Measurements from ENCODE around the gene ATF6B. TPM values are rescaled to one million over a fixed set of nuclear protein-coding genes. Genes with fewer than 3 reads are reported as not detected.

Gene ATF6B
- total and polyA plus RNA-seq, 2 experiments from 2014 or later = 37.9 to 43.7 TPM

DNA sequence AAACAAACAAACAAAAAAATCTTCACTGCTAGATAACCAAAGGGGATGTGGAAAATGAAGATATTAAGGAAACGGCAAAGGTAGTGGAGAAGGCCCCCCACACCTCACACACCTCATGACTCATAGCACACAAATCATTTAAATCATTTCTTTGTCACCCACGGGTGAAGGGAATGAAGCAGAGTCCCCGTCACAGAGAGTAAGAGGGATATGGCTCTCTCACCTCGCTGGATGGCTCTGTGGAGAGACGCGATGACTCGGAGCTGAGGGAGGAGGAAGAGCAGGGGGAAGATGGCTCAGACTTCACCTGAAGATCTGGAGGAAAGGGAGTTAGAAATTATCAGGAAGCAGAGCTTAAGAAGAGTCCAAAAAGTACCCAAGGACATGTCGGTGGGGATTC lies 1.2 kb downstream of the ATF6B start:
- Histone ChIP-seq H3K4me3 (peak overlapping the region; percentile 63), H3K4me1 (ENCODE audit: insufficient read depth) (peaks cover 16% of the 10 kb centered on the region), H3K4me2 (peak overlapping the region; percentile 92), H3K27ac (peak overlapping the region; percentile 95), H3K36me3 (replicated peaks; ENCODE audit: insufficient read depth, low read depth) (no peaks in the 10 kb centered on the region), H3K27me3 (no peaks in the 10 kb centered on the region), H3K9me3 (ENCODE audit: low read depth) (no peaks in the 10 kb centered on the region), H3K9me2 (replicated peaks; ENCODE audit: insufficient read depth) (no peaks in the 10 kb centered on the region), H3K79me2 (peaks cover 41% of the 10 kb centered on the region), H2AFZ (no peak overlapping the region), H4K20me1 (ENCODE audit: insufficient read depth, poor library complexity, severe bottlenecking) (no peaks in the 10 kb centered on the region)
- TF ChIP-seq, protein P1, sequence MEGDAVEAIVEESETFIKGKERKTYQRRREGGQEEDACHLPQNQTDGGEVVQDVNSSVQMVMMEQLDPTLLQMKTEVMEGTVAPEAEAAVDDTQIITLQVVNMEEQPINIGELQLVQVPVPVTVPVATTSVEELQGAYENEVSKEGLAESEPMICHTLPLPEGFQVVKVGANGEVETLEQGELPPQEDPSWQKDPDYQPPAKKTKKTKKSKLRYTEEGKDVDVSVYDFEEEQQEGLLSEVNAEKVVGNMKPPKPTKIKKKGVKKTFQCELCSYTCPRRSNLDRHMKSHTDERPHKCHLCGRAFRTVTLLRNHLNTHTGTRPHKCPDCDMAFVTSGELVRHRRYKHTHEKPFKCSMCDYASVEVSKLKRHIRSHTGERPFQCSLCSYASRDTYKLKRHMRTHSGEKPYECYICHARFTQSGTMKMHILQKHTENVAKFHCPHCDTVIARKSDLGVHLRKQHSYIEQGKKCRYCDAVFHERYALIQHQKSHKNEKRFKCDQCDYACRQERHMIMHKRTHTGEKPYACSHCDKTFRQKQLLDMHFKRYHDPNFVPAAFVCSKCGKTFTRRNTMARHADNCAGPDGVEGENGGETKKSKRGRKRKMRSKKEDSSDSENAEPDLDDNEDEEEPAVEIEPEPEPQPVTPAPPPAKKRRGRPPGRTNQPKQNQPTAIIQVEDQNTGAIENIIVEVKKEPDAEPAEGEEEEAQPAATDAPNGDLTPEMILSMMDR (IDR thresholded peaks at IDR 0.05; ENCODE audit: poor library complexity) = no peak
- TF ChIP-seq EZH2 (IDR thresholded peaks at IDR 0.05; ENCODE audit: borderline replicate concordance) (no peak), EZH2phosphoT487 (IDR thresholded peaks at IDR 0.05; ENCODE audit: low read depth, severe bottlenecking, unreplicated experiment) (no peak)
- no peak for DNase-seq (ENCODE audit: low spot score)
- WGBS (ENCODE audit: low lambda C conversion rate, missing lambda C conversion rate) = 56% methylated on average over 8 of the region's 8 CpGs

DNA sequence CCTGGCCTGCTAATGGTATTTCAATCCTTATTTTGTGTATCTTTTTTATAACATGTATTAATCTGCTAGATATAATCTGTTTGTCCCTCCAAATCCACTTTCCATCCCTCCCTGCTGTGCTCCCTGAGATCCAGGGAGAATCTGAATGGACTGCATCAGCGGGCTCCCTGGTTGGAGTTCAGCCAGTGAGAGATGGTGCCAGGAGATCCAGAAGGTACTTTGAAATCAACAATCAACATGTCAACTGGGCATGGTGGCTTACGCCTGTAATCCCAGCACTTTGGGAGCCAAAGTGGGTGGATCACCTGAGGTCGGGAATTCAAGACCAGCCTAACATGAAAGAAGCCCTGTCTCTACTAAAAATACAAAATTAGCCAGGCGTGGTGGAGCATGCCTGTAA lies 4.4 kb downstream of the ATF6B start:
- Histone ChIP-seq H3K79me2 (peaks cover 31% of the 10 kb centered on the region), H3K27ac (no peak overlapping the region), H2AFZ (no peak overlapping the region), H3K4me1 (ENCODE audit: insufficient read depth) (peaks cover 23% of the 10 kb centered on the region), H3K27me3 (no peaks in the 10 kb centered on the region), H3K4me2 (no peak overlapping the region), H3K36me3 (replicated peaks; ENCODE audit: insufficient read depth, low read depth) (no peaks in the 10 kb centered on the region), H3K9me2 (replicated peaks; ENCODE audit: insufficient read depth) (no peaks in the 10 kb centered on the region), H3K9me3 (ENCODE audit: low read depth) (no peaks in the 10 kb centered on the region), H3K4me3 (no peak overlapping the region), H4K20me1 (ENCODE audit: insufficient read depth, poor library complexity, severe bottlenecking) (no peaks in the 10 kb centered on the region)
- TF ChIP-seq EZH2 (IDR thresholded peaks at IDR 0.05; ENCODE audit: borderline replicate concordance) (no peak), EZH2phosphoT487 (IDR thresholded peaks at IDR 0.05; ENCODE audit: low read depth, severe bottlenecking, unreplicated experiment) (no peak)
- TF ChIP-seq, protein P1 (IDR thresholded peaks at IDR 0.05; ENCODE audit: poor library complexity) = no peak
- no peak for DNase-seq (ENCODE audit: low spot score)
- 99% methylated on average over 4 of the region's 4 CpGs for whole genome bisulfite sequencing (ENCODE audit: low lambda C conversion rate, missing lambda C conversion rate)

DNA sequence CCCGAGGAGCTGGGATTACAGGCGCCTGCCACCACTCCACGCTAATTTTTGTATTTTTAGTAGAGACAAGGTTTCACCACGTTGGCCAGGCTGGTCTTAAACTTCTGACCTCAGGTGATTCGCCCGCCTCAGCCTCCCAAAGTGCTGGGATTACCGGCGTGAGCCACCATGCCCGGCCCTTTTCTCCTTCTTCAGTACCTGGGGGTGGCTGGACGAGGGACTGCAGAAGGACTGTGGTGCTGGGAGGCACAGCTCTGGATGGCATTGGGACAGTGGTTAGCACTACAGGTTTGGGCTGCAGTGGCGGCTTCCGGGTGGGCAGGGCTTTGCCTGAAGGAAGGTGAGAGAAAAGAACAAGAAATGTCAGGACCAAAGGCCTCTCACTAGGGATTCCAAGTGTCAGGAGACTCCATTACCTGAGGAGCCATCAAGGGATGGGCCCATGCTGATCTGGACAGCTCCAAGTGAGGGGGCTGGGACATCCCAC lies 7.4 kb downstream of the ATF6B start:
- Histone ChIP-seq H3K27me3 (no peaks in the 10 kb centered on the region), H3K36me3 (replicated peaks; ENCODE audit: insufficient read depth, low read depth) (no peaks in the 10 kb centered on the region), H3K9me3 (ENCODE audit: low read depth) (no peaks in the 10 kb centered on the region), H3K9me2 (replicated peaks; ENCODE audit: insufficient read depth) (no peaks in the 10 kb centered on the region), H4K20me1 (ENCODE audit: insufficient read depth, poor library complexity, severe bottlenecking) (no peaks in the 10 kb centered on the region), H3K4me2 (no peak overlapping the region), H3K4me3 (no peak overlapping the region), H3K27ac (no peak overlapping the region), H2AFZ (no peak overlapping the region), H3K4me1 (ENCODE audit: insufficient read depth) (peaks cover 10% of the 10 kb centered on the region), H3K79me2 (peaks cover 12% of the 10 kb centered on the region)
- WGBS (ENCODE audit: low lambda C conversion rate, missing lambda C conversion rate) = 97% methylated on average over 12 of the region's 12 CpGs
- no peak for TF ChIP-seq EZH2 (IDR thresholded peaks at IDR 0.05; ENCODE audit: borderline replicate concordance)
- TF ChIP-seq EZH2phosphoT487 (IDR thresholded peaks at IDR 0.05; ENCODE audit: low read depth, severe bottlenecking, unreplicated experiment) = no peak
- TF ChIP-seq, protein P1 (IDR thresholded peaks at IDR 0.05; ENCODE audit: poor library complexity) = no peak
- no peak for DNase-seq (ENCODE audit: low spot score)
